Measurements from ENCODE around the gene AGAP1. TPM values are rescaled to one million over a fixed set of nuclear protein-coding genes. Genes with fewer than 3 reads are reported as not detected.
A peak's percentile ranks its signal among the peaks of the same experiment; 100 is the strongest.

The AGAP1 gene
- polyA plus RNA-seq, 1 donor from 2014 or later: 17.4 TPM

- H3K4me3 ChIP-seq (ENCODE audit: low read length): peak within 1 kb of the TSS; percentile 63
- TF ChIP-seq EP300 (conservative IDR thresholded peaks at IDR 0.05; ENCODE audit: poor library complexity, severe bottlenecking): no peak
- TF ChIP-seq SMC3 (conservative IDR thresholded peaks at IDR 0.05; ENCODE audit: poor library complexity): no peak
- TF ChIP-seq RAD21 (conservative IDR thresholded peaks at IDR 0.05): no peak
- no peak for TF ChIP-seq MXI1 (conservative IDR thresholded peaks at IDR 0.05; ENCODE audit: poor library complexity, severe bottlenecking)
- TF ChIP-seq EZH2 (IDR thresholded peaks at IDR 0.05; ENCODE audit: borderline replicate concordance, insufficient read depth, low read length, poor library complexity, severe bottlenecking): peak; percentile 59
- TF ChIP-seq REST (IDR thresholded peaks at IDR 0.05; ENCODE audit: borderline replicate concordance): no peak
- no peak for TF ChIP-seq CTCF (IDR thresholded peaks at IDR 0.05; ENCODE audit: poor library complexity, severe bottlenecking)
- no peaks in the 10 kb centered on the region for H3K9me3 ChIP-seq (ENCODE audit: low read length)
- H3F3A ChIP-seq (ENCODE audit: insufficient read depth, low read length, poor library complexity, severe bottlenecking): peaks cover 5% of the 10 kb centered on the region
- peaks cover 100% of the 10 kb centered on the region for H3K27me3 ChIP-seq (ENCODE audit: insufficient read depth, low read depth, low read length)
- no peaks in the 10 kb centered on the region for H3K79me2 ChIP-seq (replicated peaks; ENCODE audit: insufficient read depth, low read length)
- no peaks in the 10 kb centered on the region for H3K9me2 ChIP-seq (ENCODE audit: insufficient read depth, low read length)
- H3K4me2 ChIP-seq (ENCODE audit: low read length): no peak within 1 kb of the TSS
- H3K9ac ChIP-seq (ENCODE audit: low read length): no peak within 1 kb of the TSS
- no peaks in the 10 kb centered on the region for H3K36me3 ChIP-seq (ENCODE audit: insufficient read depth, low read length)
- no peak within 1 kb of the TSS for H3K27ac ChIP-seq (ENCODE audit: low read length)
- H4K20me1 ChIP-seq (ENCODE audit: insufficient read depth): no peaks in the 10 kb centered on the region
- H2AFZ ChIP-seq (ENCODE audit: low read depth, low read length): no peak within 1 kb of the TSS
Measured at GRCh38 chr2:236168110-236169080, 674.6 kb downstream of the AGAP1 start, which contains the start of gene GBX2. GBX2 (minus strand) TSS chr2:236168386; CDS start chr2:236167971, 415 bp downstream.

GRCh38 chr2:236169151-236169721 lies 675.4 kb downstream of the AGAP1 start:
- H3K9me3 ChIP-seq (ENCODE audit: low read length): no peaks in the 10 kb centered on the region
- no peak overlapping the region for H3K4me2 ChIP-seq (ENCODE audit: low read length)
- H3K9me2 ChIP-seq (ENCODE audit: insufficient read depth, low read length): no peaks in the 10 kb centered on the region
- H4K20me1 ChIP-seq (ENCODE audit: insufficient read depth): no peaks in the 10 kb centered on the region
- H3F3A ChIP-seq (ENCODE audit: insufficient read depth, low read length, poor library complexity, severe bottlenecking): peaks cover 5% of the 10 kb centered on the region
- no peaks in the 10 kb centered on the region for H3K36me3 ChIP-seq (ENCODE audit: insufficient read depth, low read length)
- no peak overlapping the region for H2AFZ ChIP-seq (ENCODE audit: low read depth, low read length)
- H3K79me2 ChIP-seq (replicated peaks; ENCODE audit: insufficient read depth, low read length): no peaks in the 10 kb centered on the region
- H3K9ac ChIP-seq (ENCODE audit: low read length): no peak overlapping the region
- no peak overlapping the region for H3K27ac ChIP-seq (ENCODE audit: low read length)
- peaks cover 100% of the 10 kb centered on the region for H3K27me3 ChIP-seq (ENCODE audit: insufficient read depth, low read depth, low read length)
- no peak overlapping the region for H3K4me3 ChIP-seq (ENCODE audit: low read length)
- TF ChIP-seq RAD21 (conservative IDR thresholded peaks at IDR 0.05) (no peak), POLR2AphosphoS5 (IDR thresholded peaks at IDR 0.05) (peak; percentile 4), CTCF (IDR thresholded peaks at IDR 0.05; ENCODE audit: poor library complexity, severe bottlenecking) (no peak), SMC3 (conservative IDR thresholded peaks at IDR 0.05; ENCODE audit: poor library complexity) (no peak), EP300 (conservative IDR thresholded peaks at IDR 0.05; ENCODE audit: poor library complexity, severe bottlenecking) (no peak), TAF1 (IDR thresholded peaks at IDR 0.05; ENCODE audit: low read depth) (no peak), REST (IDR thresholded peaks at IDR 0.05; ENCODE audit: borderline replicate concordance) (no peak)

All from neural cell (in vitro differentiated cells).